GM21526 (cell line): ENCODE measurements around the gene GRM6.

ENCODE experiments used
- ATAC-seq: cut with Tn5 transposase; IDR thresholded peaks from one replicate; pipeline ENCODE4 v1.9.1; 2021; ENCODE audit warnings: moderate library complexity; ENCODE audit not compliant: unreplicated experiment, low FRiP score

The GRM6 gene

DNA sequence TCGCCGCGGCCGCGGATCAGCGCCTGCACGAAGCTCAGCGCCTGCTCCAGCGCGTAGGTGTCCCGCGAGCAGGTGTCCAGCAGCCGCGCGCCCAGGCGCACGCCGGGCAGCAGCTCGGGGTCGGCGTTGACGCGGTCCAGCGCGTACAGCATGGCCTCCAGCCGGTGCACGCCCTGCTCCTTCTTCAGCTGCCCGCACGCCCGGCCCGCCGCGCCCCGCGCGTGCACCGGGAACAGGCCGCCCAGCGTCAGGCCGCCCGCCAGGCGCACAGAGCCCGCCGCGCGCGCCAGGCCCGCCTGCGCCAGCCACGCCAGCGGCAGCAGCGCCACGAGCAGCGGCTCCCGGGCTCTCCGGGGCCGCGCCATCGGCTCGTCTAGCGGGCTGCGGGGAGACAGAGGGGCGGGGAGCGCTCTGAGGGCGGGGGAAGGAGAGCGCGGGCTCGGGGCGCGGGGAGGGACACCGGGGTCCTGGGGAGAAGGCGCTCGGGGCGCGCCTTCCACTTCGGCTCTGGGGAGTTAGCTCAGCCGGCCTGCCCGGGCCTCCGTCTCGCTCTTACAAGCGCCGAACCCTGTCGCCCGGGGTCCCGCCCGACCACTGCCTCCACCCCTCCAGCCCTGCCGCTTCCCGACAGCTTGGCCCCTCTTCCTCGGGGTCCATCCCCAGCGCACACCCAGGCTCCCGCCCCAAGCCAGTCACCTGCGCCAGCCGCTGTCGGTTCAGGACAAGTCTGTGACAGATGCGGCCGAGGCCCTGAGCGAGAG, at the start of gene GRM6:
Gene GRM6, minus strand, starts transcription at position 741 of the 761 bp plus-strand sequence. Its CDS starts 376 bp downstream, at position 365.
- no peak for ATAC-seq

DNA sequence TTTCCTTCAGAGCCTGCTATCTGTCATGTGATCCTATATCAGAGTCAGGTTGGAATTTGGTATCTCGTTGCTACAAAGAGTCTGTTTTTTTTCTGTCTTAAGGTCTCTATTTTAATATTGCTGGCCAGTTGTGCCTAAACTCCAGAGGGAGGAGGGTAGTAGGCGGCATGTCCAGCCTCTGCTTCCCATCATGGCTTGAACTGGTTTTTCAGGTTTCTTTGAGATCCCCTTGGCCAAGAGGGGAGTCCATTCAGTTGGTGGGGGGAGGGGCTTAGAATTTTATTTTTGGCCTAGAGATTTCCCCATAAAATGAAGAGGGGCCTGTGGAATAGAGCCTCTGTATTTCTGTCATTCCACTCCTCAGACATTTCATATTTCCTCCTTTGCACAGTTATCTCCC, 49.6 kb upstream of the GRM6 start:
- no peak for ATAC-seq

DNA sequence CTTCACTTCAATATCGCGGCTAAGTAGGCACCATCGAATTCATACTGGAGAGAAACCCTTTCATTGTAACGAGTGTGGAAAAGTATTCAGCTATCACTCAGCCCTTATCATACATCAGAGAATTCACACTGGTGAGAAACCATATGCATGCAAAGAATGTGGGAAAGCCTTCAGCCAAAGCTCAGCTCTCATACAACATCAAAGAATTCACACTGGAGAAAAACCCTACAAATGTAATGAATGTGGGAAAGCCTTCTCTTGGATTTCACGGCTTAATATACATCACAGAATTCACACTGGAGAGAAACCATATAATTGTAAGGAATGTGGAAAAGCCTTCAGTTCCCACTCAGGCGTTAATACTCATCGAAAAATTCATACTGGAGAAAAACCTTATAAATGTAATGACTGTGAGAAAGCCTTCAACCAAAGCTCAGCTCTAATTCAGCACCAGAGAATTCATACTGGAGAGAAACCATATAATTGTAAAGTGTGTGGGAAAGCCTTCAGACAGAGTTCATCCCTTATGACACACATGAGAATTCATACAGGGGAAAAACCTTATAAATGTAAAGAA, 38.0 kb upstream of the GRM6 start:
- ATAC-seq, result no peak

DNA sequence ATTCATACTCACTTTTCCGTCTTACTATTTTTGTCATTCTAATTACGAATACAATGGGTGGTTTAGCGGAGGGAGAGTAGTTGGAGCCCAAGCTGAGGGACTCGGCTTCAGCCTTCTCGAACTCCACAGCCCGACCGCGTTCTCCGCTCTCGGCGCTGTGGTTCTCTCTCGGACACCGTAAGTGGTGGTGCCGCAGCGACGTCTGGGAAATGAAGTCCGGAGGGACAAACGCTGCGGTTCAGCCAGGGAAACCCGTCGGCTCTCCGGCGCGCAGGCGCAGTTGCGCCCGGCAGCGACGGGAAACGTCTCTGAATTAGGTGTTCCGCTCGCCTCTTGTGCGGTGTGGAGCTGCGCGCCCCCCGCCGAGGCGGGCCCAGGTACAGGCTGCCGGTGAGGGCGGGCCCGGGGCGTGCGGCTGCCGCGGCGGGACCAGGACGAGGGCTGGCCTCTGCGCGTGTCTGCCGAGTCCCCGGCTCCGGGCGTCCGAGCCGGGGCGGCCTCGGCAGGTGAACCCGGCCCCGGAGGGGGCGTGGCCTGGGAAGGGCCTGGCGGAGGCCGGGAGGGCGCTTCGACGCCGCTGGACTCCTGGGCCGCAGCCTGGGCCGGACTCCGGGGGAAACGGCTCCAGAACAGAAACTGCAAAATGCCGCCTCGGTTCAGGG, 28.5 kb upstream of the GRM6 start, which contains the start of gene ZNF879:
Gene ZNF879, plus strand, starts transcription at position 277 of the 662 bp plus-strand sequence. CDS start 1,201 bp downstream, outside the sequence.
- peak; percentile 84 for ATAC-seq

DNA sequence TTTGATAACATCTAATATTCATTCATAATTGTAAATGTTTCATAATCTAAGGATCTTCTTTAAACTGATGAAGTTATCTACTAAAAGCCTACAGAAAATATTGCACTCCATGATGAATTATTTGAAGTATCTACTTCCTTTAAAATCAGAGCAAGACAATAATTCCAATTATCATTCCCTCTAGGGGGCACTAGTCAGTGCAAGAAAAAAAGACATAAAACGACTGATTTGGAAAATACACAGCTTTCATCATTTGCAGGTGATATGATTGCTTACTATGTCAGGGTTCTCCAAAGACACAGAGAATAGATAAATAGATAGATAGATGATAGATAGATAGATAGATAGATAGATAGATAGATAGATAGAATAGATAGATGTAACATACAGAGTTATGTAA, 13.5 kb upstream of the GRM6 start:
- ATAC-seq, result no peak

DNA sequence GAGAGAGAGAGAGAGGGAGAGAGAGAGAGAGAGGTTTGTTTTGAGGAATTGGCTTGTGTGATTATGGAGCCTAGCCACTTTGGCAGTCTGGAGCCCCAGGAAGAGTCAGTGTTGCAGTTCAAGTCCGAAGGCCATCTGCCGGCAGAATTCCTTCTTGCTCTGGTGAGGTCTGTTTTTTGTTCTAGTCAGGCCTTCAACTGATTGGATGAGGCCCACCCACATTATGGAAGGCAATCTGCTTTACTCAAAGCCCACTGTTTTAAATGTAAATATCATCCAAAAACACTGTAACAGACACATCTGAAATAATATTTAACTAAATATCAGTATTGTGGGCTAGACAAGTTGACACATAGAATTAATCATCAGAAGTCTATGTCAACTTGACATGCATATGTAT, 11.4 kb upstream of the GRM6 start:
- ATAC-seq, result no peak

DNA sequence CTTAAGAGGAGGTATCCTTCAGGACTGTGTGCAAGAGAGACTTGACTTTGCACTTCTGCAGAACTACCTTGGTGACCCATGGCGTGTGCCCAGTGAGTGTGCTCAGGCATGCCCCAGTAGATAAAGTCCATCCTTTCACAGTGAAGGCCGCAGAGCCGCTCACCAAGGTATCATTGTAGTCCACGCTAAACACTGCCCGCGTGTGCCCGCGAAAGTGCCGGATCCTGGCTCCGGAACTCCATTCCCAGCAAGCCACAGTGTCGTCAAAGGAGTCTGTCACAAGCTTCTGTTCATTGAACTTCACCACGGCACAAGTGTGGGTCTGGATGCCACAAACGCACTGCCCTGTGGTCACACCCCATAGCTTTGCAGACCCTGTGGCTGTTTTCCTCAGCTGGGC, 3.3 kb upstream of the GRM6 start:
- ATAC-seq, result no peak

DNA sequence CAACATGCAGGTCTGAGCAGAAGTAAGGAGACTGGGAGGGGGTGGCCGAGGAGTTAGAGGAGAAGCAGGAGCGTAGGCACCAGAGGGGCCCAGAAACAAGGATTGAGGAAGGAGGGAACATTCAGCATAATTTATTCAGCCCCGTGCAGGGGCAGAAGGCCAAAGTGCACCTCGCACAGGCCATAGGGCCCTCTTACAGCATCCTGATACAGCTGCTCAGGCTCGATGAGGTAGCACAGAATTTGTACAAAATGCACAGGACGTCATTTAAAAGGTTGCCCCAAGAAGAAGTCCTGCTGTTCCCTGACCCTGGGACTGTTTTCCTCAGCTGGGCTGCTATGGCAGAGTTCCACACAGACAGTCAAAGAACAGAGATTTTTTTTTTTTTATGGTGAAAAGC, 2.1 kb upstream of the GRM6 start:
- no peak for ATAC-seq

DNA sequence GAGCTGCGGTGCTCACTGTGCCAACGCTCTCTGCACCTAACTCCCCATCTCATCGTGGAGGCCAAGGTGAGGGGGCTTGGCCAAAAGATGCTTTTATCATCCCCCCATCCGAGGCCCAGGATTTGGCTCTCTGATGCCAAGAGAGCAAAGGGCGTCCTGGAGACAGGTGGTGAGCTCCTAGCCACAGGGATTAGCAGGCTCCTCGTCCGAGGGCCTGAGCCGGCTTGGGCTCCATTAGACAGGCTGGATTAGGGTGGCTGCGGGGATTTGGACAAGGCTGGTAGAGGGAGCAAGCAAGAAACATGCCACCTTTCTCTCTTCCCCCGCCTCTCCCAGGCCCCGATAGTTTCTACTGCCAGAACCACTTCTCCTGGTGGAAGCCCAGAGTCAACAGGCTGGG, 1.0 kb upstream of the GRM6 start:
- ATAC-seq, result no peak

DNA sequence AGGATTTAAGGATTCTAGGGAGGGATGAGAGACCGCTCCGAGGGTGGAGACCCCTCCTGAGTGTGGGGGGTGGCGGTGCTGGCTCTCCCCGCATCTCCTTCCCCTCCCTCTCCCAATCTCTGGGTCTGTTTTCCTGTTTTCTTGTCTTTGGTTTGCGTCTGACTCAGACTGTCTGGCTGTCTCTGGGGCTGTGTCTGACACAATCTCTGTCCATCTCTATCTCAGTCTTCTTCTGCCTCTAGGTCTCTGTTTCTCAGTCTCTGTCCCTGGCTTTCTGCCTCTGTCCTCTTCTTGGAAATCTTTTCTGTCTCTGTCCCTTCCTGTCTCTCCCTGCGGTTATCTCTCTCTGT, 196 bp upstream of the GRM6 start:
- ATAC-seq, result no peak

DNA sequence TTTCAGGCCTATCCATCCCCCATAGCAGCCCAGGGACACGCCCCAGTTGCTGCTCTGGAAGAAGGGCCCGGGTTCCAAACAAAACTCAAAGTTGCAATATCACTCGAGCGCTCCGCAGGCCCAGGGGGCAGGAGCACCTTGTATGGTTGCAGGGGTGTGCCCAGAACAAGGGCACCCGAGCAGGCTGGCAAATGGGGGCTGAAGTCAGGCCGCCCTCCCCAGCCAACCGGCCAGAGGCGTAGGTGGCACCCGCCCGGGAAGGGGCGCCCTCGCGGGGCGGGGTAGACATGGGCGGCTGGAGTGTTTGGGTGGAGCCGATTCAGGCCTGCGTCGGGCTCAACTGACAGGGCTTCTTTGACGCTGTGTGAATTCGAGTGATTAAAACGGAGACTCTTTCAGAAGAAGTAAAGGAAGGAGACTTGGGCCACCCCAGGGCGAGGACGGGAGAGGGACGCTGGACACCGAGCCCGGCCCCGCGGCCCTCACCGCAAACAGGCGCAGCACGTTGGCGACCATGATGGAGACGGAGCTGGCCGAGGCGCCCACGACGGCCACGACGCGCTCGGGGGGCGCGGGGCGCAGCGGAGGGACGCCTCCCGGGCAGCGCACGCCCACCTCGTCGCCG, 1.1 kb downstream of the GRM6 start:
- ATAC-seq, result no peak

DNA sequence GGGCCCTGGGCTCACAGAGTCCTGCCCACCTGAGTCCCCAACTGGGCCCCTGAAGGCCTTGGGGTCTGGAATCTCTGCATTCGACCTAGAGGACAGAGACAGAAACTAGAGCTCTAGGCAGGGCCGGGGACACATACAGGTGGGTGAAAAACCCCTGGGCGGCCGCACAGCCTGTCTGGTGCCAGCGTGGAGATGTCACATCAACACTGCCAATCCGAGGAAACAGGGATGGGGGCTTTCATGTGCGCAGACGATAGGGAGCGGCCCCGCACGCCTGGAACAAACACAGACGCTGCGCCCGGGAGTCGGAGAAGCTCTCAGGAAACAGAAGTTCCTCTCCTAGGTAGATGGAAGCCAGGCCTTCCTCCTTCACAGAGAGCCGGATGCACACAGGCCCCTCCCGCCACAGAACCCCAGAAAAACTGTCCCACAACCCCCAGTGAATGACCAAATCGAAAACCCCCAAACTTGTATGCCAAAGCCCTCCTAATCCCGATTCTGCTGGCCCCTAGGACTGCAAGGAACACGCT, 1.8 kb downstream of the GRM6 start:
- ATAC-seq, result no peak

DNA sequence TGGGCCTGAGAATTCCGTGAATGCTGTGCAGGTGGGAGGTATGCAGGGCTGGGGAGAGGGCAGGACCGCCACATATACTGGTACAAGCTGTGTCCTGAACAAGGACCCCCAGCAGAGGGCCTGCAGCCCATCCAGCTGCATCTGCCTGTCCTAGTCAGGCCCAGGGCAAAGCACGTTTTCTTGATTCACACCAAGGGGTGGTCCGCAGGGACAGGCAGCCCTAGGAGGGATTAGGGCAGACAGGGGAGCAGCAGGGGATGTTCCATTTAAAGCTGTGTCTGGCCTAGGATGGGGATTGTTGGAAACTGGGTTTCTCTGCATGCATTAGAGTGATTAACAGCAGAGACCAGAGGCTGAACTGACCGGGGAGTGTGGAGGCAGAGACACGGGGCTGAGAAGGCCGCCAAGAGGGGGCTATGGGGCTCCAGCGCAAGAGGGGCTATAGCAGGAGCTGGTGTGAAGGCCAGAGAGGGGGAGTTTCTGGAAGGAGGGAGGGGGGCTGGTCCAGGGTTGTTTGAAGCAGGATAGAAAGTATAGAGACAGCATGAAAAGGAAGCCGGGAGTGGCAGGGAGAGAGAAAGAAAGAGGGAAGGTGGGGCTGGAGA, 2.7 kb downstream of the GRM6 start:
- ATAC-seq, result no peak

DNA sequence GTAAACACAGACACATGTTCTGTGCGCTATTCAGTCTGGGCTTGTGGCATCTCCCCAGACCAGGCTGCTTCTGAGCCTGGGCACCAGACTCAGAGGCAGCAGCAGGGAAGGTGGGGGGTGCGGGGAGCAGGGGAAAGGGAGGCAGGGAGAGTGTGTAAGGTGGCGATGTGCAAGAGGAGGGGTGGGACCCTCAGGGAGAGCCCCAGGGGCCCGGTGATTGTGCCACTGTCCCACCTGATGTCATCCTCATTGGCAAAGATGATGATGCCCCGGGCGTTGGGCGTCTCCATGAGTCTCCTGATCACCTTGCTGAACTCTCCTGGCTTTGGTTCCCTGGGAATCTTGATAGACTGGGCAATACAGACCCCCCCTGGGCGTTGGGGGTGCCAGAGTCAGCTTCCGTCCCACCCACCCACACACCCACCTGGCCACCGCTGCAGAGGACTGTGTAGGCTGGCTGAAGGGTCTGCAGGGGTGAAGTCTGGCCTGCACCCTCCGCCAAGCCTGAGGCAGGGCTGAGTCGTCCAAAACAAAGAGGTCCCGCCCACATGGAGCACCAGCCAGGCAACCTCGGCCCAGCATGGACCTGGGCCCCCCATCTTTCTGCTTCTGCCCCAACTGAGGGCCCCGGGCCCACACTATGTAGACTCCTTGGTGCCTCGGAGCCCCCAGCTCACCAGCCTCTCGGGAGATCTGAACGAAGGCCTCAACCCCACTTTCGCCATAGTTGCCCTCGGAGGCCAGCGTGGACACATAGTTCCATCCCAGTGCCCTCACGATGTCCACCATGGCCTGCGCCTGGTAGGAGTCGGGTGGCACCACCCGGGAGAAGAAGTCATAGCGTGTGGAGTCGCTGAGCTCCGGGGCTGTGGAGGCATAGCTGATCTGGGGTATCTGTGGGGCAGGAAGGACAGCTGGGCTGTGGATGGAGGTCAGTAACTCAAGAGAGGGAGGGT, 3.7 kb downstream of the GRM6 start:
- ATAC-seq, result no peak

DNA sequence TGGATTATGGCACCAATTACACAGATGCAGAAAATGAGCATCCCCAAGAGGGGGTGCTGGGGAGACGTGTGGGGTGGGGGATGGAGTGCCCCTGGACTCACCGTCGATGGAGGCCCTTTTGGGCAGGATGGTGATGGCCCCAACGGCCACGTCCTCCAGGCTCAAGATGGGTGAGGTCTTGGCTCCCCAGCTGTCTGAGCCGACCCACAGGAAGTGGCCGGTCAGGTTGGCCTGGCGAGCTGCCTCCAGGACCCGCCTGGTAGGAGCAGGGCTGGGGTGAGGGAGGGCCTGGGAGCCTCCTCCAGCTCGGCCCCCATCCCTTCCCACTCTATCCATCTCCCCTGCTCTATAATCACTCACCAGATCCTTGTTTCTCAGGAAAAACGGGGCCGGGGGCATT, 4.6 kb downstream of the GRM6 start:
- ATAC-seq, result no peak

DNA sequence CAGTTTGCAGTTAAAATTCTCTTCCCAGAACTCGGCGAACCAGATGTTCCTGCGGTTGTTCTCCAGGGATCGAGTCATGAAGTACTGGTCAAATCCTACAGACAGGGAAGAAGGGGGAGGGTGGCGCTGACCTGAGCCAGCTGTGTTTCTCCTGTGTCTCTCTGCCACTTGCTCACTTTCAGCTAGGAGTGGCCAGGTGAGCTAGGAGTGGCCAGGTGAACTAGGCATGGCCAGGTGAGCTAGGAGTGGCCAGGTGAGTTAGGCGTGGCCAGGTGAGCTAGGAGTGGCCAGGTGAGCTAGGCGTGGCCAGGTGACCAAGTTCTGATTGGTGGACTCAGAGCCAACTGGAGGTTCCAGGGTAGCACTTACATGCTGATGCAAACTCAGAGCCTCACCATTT, 5.8 kb downstream of the GRM6 start:
- ATAC-seq, result no peak

DNA sequence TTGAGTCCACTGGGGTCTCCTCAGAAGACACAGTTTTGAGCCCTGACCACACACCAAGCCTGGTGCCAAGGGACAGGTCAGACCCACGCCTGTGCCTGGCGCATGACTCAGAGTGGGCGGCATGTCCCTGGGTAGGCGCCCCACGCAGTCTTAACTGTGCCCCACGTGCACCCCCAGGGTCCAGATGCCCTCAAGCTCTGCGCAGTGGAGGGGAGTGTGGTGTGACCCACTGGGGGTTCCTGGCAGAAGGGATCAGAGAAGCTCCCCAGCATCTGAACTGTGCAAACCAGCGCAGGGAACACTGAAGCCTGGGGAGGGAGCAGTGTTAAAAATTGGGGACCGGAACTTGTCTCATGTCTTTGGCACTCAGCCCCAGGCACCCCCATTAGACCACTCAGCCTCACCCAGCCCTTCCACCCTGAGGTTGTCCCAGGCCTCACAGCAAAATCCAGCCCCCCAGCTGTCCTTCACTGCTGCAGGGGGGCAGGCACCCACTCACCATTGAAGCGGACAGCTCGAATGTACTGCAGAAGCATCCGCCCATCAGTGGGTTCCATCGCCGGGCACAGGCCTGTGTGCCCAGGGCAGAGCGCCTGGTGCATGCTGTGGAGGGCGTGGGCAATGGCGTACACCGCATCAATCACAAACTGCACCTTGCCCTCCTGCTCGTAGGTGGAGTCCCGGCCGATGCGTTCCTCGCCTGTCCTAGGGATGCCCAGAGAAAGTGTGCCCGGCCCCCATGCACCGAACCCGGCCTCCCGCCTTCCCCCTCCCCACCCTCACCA, 6.5 kb downstream of the GRM6 start:
- no peak for ATAC-seq

DNA sequence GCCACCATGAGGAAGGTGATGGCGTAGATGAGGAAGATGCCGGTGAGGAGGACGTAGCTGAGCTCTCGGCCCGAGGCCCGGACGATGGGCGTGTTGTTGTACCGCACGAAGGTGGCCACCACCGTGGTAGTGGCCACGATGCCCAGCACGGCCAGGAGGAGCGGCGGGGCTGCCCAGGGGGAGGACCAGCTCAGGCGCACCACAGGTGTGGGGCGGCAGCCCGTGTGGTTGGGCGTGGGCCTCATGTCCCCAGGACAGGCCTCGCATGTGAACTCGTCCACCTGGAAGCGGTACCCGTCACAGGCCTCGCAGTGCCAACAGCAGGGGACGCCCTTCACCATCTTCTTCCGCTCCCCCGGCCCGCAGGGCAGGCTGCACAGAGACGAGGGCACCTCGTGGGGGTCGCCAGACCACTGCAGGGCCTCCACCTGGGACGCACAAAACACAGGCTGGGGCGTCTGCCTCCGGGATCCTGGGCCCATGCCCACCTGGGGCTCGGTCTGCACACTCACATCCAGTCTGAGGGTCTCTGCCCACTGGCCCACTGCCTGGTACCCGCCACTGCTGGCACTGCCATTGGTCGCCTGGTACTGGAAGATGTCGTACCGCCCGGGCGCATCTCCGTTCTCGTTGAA, 8.7 kb downstream of the GRM6 start:
- no peak for ATAC-seq
